ENCODE data around the gene TRAM2.

Gene TRAM2

GRCh38 chr6:52499681-52500236 is 77.1 kb downstream of the TRAM2 start:
- DNase-seq: no peak
- Mint-ChIP-seq H3K9me3 (peaks cover under 1% of the 10 kb centered on the region), H3K27ac (peak overlapping the region; percentile 47), H3K36me3 (ENCODE audit: low read depth) (peaks cover 7% of the 10 kb centered on the region), H3K27me3 (no peaks in the 10 kb centered on the region), H3K4me1 (ENCODE audit: low read depth) (no peaks in the 10 kb centered on the region), H3K4me3 (no peak overlapping the region)

GRCh38 chr6:52499026-52499425 is 77.8 kb downstream of the TRAM2 start:
- Mint-ChIP-seq H3K27me3 (no peaks in the 10 kb centered on the region), H3K9me3 (peaks cover 3% of the 10 kb centered on the region), H3K4me3 (no peak overlapping the region), H3K36me3 (ENCODE audit: low read depth) (peaks cover 7% of the 10 kb centered on the region), H3K27ac (no peak overlapping the region), H3K4me1 (ENCODE audit: low read depth) (no peaks in the 10 kb centered on the region)
- no peak for DNase-seq

- Mint-ChIP-seq H3K4me3 (no peak overlapping the region), H3K27me3 (no peaks in the 10 kb centered on the region), H3K9me3 (peaks cover 3% of the 10 kb centered on the region), H3K36me3 (ENCODE audit: low read depth) (peaks cover 7% of the 10 kb centered on the region), H3K27ac (no peak overlapping the region), H3K4me1 (ENCODE audit: low read depth) (peaks cover 1% of the 10 kb centered on the region)
- no peak for DNase-seq
These were observed 78.3 kb downstream of the TRAM2 start for GRCh38 chr6:52498538-52499017.

DNA sequence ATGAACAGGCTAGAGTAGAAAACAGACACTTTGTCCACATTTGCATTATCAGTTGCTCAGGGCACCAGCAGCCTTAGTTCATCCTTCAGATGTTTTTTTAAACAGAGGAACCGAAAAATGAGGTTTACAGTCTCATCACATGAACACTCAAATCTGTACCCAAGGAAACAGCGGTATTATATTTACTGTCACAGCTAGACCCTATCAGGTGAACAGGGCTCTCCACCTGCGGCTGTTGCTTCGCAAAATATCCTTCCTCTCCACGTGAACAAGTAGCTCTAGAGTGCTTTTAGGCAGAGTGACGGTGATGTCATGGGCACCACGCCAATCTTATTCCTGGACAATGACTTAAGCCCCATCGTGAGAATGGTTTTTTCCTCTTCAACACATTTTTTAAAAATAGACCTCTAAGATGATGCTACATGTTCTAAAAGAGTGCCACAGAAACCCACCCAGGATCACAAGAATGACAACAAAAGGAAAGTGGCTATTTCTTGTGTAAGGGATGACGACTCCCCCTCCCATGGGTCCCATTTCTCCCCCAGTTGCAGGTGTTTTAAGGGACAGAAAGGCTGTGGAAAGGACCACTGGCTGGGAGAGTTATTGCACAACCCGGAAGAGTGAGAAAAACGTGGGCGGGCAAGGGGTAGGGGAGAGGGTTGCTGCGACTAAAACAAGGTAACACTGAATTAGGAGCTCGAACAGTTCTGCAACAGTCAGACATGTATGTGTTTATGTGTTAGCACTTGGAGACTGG is 79.0 kb downstream of the TRAM2 start:
- Mint-ChIP-seq H3K27ac (no peak overlapping the region), H3K9me3 (peaks cover 3% of the 10 kb centered on the region), H3K36me3 (ENCODE audit: low read depth) (peaks cover 4% of the 10 kb centered on the region), H3K4me3 (no peak overlapping the region), H3K27me3 (no peaks in the 10 kb centered on the region), H3K4me1 (ENCODE audit: low read depth) (peaks cover 1% of the 10 kb centered on the region)
- DNase-seq: no peak

GRCh38 chr6:52496631-52497030 is 80.2 kb downstream of the TRAM2 start:
- no peaks in the 10 kb centered on the region for H3K36me3 Mint-ChIP-seq (ENCODE audit: low read depth)
- no peak overlapping the region for H3K4me3 Mint-ChIP-seq
- peaks cover 1% of the 10 kb centered on the region for H3K4me1 Mint-ChIP-seq (ENCODE audit: low read depth)
- no peak overlapping the region for H3K27ac Mint-ChIP-seq
- no peaks in the 10 kb centered on the region for H3K27me3 Mint-ChIP-seq
- H3K9me3 Mint-ChIP-seq: peaks cover 3% of the 10 kb centered on the region
- DNase-seq: no peak

- Mint-ChIP-seq H3K27ac (no peak overlapping the region), H3K27me3 (no peaks in the 10 kb centered on the region), H3K36me3 (ENCODE audit: low read depth) (no peaks in the 10 kb centered on the region), H3K4me1 (ENCODE audit: low read depth) (peaks cover 1% of the 10 kb centered on the region), H3K9me3 (peaks cover 3% of the 10 kb centered on the region), H3K4me3 (no peak overlapping the region)
- DNase-seq: no peak
These were observed 80.9 kb downstream of the TRAM2 start for GRCh38 chr6:52495922-52496321.

DNA sequence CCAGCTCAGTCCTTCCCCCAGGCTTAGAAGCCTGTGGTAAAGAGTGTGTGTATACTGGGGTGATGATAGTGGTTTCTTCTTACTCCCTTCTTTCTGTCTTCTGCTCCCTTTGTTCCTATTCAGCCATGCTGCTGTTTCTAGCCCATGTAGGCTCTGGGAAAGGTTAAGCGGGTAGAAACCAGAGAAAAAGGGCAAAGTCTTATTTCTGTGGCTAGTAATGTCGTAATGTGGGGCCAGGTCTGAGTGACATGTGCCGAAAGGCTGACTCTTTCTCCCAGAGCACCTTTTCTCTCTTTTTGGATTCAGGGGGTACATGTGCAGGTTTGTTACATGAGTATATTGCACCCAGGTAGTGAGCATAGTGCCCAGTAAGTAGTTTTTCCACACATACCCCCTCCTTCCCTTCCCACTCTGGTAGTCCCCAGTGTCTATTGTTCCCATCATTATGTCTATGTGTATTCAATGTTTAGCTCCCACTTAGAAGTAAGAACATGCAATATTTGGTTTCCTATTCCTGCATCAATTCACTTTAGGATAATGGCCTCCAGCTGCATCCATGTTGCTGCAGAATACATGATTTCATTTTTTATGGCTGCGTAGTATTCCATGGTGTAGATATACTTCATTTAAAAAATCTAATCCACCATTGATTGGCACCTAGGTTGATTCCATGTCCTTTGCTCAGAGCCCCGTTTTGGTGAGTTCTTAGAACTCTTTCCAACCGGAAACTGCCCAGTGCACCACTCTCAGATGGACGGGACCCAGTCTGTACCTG is 82.4 kb downstream of the TRAM2 start:
- no peaks in the 10 kb centered on the region for H3K27me3 Mint-ChIP-seq
- H3K4me1 Mint-ChIP-seq (ENCODE audit: low read depth): peaks cover 1% of the 10 kb centered on the region
- peaks cover 3% of the 10 kb centered on the region for H3K9me3 Mint-ChIP-seq
- DNase-seq: no peak
- H3K27ac Mint-ChIP-seq: no peak overlapping the region
- no peaks in the 10 kb centered on the region for H3K36me3 Mint-ChIP-seq (ENCODE audit: low read depth)
- H3K4me3 Mint-ChIP-seq: no peak overlapping the region

- H3K27me3 Mint-ChIP-seq: no peaks in the 10 kb centered on the region
- H3K36me3 Mint-ChIP-seq (ENCODE audit: low read depth): no peaks in the 10 kb centered on the region
- peaks cover 3% of the 10 kb centered on the region for H3K9me3 Mint-ChIP-seq
- H3K4me1 Mint-ChIP-seq (ENCODE audit: low read depth): peaks cover 1% of the 10 kb centered on the region
- no peak overlapping the region for H3K4me3 Mint-ChIP-seq
- DNase-seq: no peak
- no peak overlapping the region for H3K27ac Mint-ChIP-seq
These were observed 83.2 kb downstream of the TRAM2 start for GRCh38 chr6:52493669-52494068.

- Mint-ChIP-seq H3K36me3 (ENCODE audit: low read depth) (no peaks in the 10 kb centered on the region), H3K27ac (no peak overlapping the region), H3K27me3 (no peaks in the 10 kb centered on the region), H3K9me3 (peaks cover 3% of the 10 kb centered on the region), H3K4me3 (no peak overlapping the region), H3K4me1 (ENCODE audit: low read depth) (peaks cover 1% of the 10 kb centered on the region)
- no peak for DNase-seq
These were observed 85.4 kb downstream of the TRAM2 start for GRCh38 chr6:52491203-52492069.

DNA sequence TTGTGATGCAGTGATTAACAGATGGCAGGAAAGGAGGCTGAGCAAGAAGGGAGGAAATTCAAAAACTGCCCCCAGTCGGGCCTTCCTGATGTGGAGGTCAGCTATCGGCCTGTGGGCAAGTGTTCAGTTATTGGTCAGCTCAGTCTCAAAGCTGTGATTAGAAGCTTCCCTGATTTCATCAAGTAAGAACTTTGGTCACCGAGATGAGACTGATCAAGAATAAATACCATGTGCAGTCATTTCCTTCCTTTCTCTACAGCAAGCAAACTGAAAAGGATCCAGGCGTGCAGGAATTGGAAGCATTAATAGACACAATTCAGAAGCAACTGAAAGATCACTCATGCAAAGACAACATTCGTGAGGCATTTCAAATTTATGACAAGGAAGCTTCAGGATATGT is 87.0 kb downstream of the TRAM2 start:
- H3K36me3 Mint-ChIP-seq (ENCODE audit: low read depth): no peaks in the 10 kb centered on the region
- H3K27me3 Mint-ChIP-seq: no peaks in the 10 kb centered on the region
- no peak overlapping the region for H3K27ac Mint-ChIP-seq
- peaks cover 1% of the 10 kb centered on the region for H3K4me1 Mint-ChIP-seq (ENCODE audit: low read depth)
- no peak for DNase-seq
- no peak overlapping the region for H3K4me3 Mint-ChIP-seq
- H3K9me3 Mint-ChIP-seq: peaks cover 3% of the 10 kb centered on the region

GRCh38 chr6:52483671-52484003 is 93.2 kb downstream of the TRAM2 start:
- DNase-seq: no peak
- Mint-ChIP-seq H3K9me3 (no peaks in the 10 kb centered on the region), H3K27ac (no peak overlapping the region)

DNA sequence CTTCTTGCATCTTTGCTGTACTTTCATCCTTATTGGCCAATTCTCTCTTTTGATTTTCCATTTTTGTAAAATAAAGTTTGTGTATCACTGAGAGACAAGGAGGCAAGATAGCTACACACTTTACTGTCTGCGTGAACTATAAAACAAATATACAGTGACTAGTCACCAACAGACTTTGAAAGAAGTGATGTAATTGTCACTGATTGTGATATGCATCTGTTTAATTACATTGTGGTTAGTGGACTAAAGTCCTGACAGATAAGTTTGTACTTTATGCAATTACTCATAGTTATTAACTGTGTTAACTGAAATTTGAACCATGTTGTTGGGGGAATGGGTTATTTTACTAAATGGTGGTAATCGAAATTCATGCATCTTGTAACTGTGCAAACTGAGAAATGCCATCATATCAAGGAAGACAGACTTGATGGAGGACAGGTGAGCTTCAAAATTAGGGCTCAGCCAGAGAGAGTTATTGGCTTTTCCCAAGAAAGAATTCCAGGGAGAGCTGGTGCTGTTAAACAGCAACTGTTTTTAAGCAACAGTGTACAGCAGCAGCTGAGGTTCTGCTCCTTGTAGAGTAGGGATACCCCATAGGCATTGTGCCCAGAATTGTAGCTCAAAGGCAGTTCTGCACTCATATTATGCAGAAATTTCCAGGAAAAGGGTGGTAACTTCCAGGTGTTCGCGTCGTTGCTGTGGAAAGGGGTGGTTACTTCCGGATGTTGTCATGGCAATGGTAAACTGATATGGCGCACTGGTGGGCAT is 93.8 kb downstream of the TRAM2 start:
- no peaks in the 10 kb centered on the region for H3K9me3 Mint-ChIP-seq
- H3K4me1 Mint-ChIP-seq (ENCODE audit: low read depth): no peaks in the 10 kb centered on the region
- no peak overlapping the region for H3K4me3 Mint-ChIP-seq
- no peaks in the 10 kb centered on the region for H3K36me3 Mint-ChIP-seq (ENCODE audit: low read depth)
- no peaks in the 10 kb centered on the region for H3K27me3 Mint-ChIP-seq
- no peak overlapping the region for H3K27ac Mint-ChIP-seq
- DNase-seq: no peak

More at GRCh38 chr6:52483671-52484003, 93.2 kb downstream of the TRAM2 start:
- H3K4me3 Mint-ChIP-seq: no peak overlapping the region
- no peaks in the 10 kb centered on the region for H3K4me1 Mint-ChIP-seq (ENCODE audit: low read depth)
- H3K27me3 Mint-ChIP-seq: no peaks in the 10 kb centered on the region
- no peaks in the 10 kb centered on the region for H3K36me3 Mint-ChIP-seq (ENCODE audit: low read depth)

GRCh38 chr6:52475307-52475706 is 101.6 kb downstream of the TRAM2 start:
- Mint-ChIP-seq H3K4me3 (no peak overlapping the region), H3K27me3 (no peaks in the 10 kb centered on the region), H3K4me1 (ENCODE audit: low read depth) (no peaks in the 10 kb centered on the region), H3K27ac (no peak overlapping the region), H3K9me3 (no peaks in the 10 kb centered on the region), H3K36me3 (ENCODE audit: low read depth) (no peaks in the 10 kb centered on the region)
- DNase-seq: no peak

DNA sequence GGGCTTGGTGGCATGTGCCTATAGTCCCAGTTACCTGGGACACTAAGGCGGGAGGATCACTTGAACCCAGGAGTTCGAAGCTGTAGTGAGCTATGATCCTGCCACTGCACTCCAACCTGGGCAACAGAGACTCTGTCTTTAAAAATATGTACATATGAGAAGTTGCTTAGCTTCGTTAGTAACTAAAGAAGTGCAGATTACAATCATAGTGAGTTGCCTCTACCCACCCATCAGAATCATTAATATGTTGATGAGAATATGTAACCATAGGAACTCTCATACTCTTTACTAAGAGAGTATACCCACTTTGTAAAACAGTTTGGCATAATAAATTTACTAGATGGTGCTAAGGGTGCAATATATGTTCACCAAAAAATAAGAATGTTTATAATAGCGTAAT is 102.7 kb downstream of the TRAM2 start:
- DNase-seq: no peak
- no peaks in the 10 kb centered on the region for H3K9me3 Mint-ChIP-seq
- H3K4me3 Mint-ChIP-seq: no peak overlapping the region
- H3K36me3 Mint-ChIP-seq (ENCODE audit: low read depth): no peaks in the 10 kb centered on the region
- no peaks in the 10 kb centered on the region for H3K4me1 Mint-ChIP-seq (ENCODE audit: low read depth)
- no peak overlapping the region for H3K27ac Mint-ChIP-seq
- no peaks in the 10 kb centered on the region for H3K27me3 Mint-ChIP-seq
